PC-9 (cell line): ENCODE results near the gene MBD2. TPM values are rescaled to one million over a fixed set of nuclear protein-coding genes. Genes with fewer than 3 reads are reported as not detected.

Experiments
- BruUV-seq: library from RNA; stranded (reverse); fragments of 400-500 nt; replicated peaks from 2 replicates; lab custom pipeline; 2021; lab: Mats Ljungman, UMichigan
- CTCF ChIA-PET: fragments of 300-600 bp; sonication (Branson Sonifier 250); formaldehyde crosslinking; loops from one replicate; lab custom pipeline; 2022; ENCODE audit warnings: antibody characterized with exemption; lab: Charles Lee
- POLR2A ChIA-PET: fragments of 300-600 bp; sonication (Branson Sonifier 250); formaldehyde crosslinking; loops from one replicate; lab custom pipeline; 2022; ENCODE audit warnings: antibody characterized with exemption; ENCODE audit not compliant: unreplicated experiment; lab: Charles Lee
- DNase-seq, 2 experiments: peaks; one replicate each; pipeline versions ENCODE4 v3.0.0 to v3.0.0-alpha.2; 2015 to 2022; ENCODE audit warnings: mixed read lengths in 1 of 2
- H2AFZ ChIP-seq: fragments of 200-600 bp; sonication (generic); 2 replicates; pipeline ENCODE4 v1.8.1; 2017; ENCODE audit warnings: antibody characterized with exemption
- H3F3A ChIP-seq: fragments of 200-600 bp; sonication (generic); 2 replicates; pipeline ENCODE4 v1.8.1; 2017; ENCODE audit warnings: antibody characterized with exemption, mild to moderate bottlenecking, low read depth; ENCODE audit not compliant: insufficient read depth
- H3K27ac ChIP-seq: fragments of 200-600 bp; sonication (generic); 2 replicates; pipeline ENCODE4 v1.6.1; 2016; ENCODE audit warnings: mixed run types
- H3K27me3 ChIP-seq: fragments of 200-600 bp; sonication (generic); 2 replicates; pipeline ENCODE4 v1.6.1; 2016; ENCODE audit warnings: low read depth, mixed run types; ENCODE audit not compliant: insufficient read depth
- H3K36me3 ChIP-seq: fragments of 200-600 bp; sonication (generic); 2 replicates; pipeline ENCODE4 v1.6.1; 2016; ENCODE audit warnings: low read depth, mixed run types
- H3K4me1 ChIP-seq: fragments of 200-600 bp; sonication (generic); replicated peaks from 2 replicates; pipeline ENCODE4 v1.6.1; 2016; ENCODE audit warnings: mixed run types; ENCODE audit not compliant: insufficient read depth
- H3K4me2 ChIP-seq: fragments of 200-600 bp; sonication (generic); 2 replicates; pipeline ENCODE4 v1.6.1; 2017; ENCODE audit warnings: mixed run types
- H3K4me3 ChIP-seq: fragments of 200-600 bp; sonication (generic); 2 replicates; pipeline ENCODE4 v1.6.1; 2016; ENCODE audit warnings: mixed run types
- H3K79me2 ChIP-seq: fragments of 200-600 bp; sonication (generic); 2 replicates; pipeline ENCODE4 v1.6.1; 2017; ENCODE audit warnings: low read depth, mixed run types
- H3K9me2 ChIP-seq: fragments of 200-600 bp; sonication (generic); 2 replicates; pipeline ENCODE4 v1.8.1; 2017; ENCODE audit warnings: mild to moderate bottlenecking; ENCODE audit not compliant: insufficient read depth
- H3K9me3 ChIP-seq: fragments of 200-600 bp; sonication (generic); 2 replicates; pipeline ENCODE4 v1.8.1; 2016; ENCODE audit warnings: low read depth; ENCODE audit not compliant: insufficient read depth
- H4K20me1 ChIP-seq: fragments of 200-600 bp; sonication (generic); 2 replicates; pipeline ENCODE4 v1.8.1; 2017; ENCODE audit not compliant: insufficient read depth
- CTCF ChIP-seq: fragments of 200-600 bp; sonication (generic); conservative IDR thresholded peaks from 2 replicates; pipeline ENCODE4 v1.6.1; 2017; ENCODE audit warnings: mixed run types, antibody characterized with exemption, mild to moderate bottlenecking, moderate library complexity
- EZH2 ChIP-seq: fragments of 200-600 bp; sonication (generic); IDR thresholded peaks from 2 replicates; pipeline ENCODE4 v1.8.0; 2017; ENCODE audit warnings: antibody characterized with exemption, low read depth
- intact Hi-C: fragments of 100-400 bp; cut with micrococcal nuclease; formaldehyde crosslinking; loops from one replicate; pipeline ENCODE4 v1.10.0; 2022; ENCODE audit not compliant: unreplicated experiment
- total RNA-seq: library from RNA; stranded (reverse); gene quantifications from 2 replicates; pipeline ENCODE4 v1.2.3, GENCODE V29; 2021

Gene MBD2
- total RNA-seq, 1 experiment from 2014 or later = 72.0 TPM

GRCh38 chr18:54163453-54163852, 61.0 kb downstream of the MBD2 start:
- Histone ChIP-seq H3K79me2 (peaks cover 3% of the 10 kb centered on the region; the same call in 1 of the 2 replicates), H2AFZ (no peak overlapping the region), H3K27me3 (no peaks in the 10 kb centered on the region), H3F3A (peaks cover 11% of the 10 kb centered on the region), H3K4me2 (no peak overlapping the region), H3K36me3 (peaks cover 28% of the 10 kb centered on the region; the same call in 1 of the 2 replicates), H4K20me1 (no peaks in the 10 kb centered on the region), H3K9me3 (no peaks in the 10 kb centered on the region), H3K4me1 (no peaks in the 10 kb centered on the region), H3K9me2 (no peaks in the 10 kb centered on the region), H3K4me3 (no peak overlapping the region), H3K27ac (no peak overlapping the region)
- no peak for DNase-seq
- ChIA-PET CTCF (no interaction called here), POLR2A (no interaction called here)
- intact Hi-C loops = no loop called here
- no peak for TF ChIP-seq CTCF
- TF ChIP-seq EZH2 = no peak
- no TSS peak for BruUV-seq

- CTCF ChIA-PET = no interaction called here
- Histone ChIP-seq H3K27ac (no peak overlapping the region), H3K4me3 (no peak overlapping the region), H3K4me2 (no peak overlapping the region), H3K36me3 (peaks cover 33% of the 10 kb centered on the region), H3K27me3 (no peaks in the 10 kb centered on the region), H3K79me2 (peaks cover 1% of the 10 kb centered on the region; the same call in 1 of the 2 replicates), H3K9me2 (no peaks in the 10 kb centered on the region), H3K9me3 (no peaks in the 10 kb centered on the region), H3K4me1 (no peaks in the 10 kb centered on the region), H3F3A (peaks cover 11% of the 10 kb centered on the region), H4K20me1 (no peaks in the 10 kb centered on the region), H2AFZ (no peak overlapping the region)
- TF ChIP-seq CTCF = no peak
- no peak for TF ChIP-seq EZH2
- POLR2A ChIA-PET = no interaction called here
- intact Hi-C loops = no loop called here
- no TSS peak for BruUV-seq
- no peak for DNase-seq
Observed at GRCh38 chr18:54162431-54162830, 62.0 kb downstream of the MBD2 start.

- no peaks in the 10 kb centered on the region for H3K9me3 ChIP-seq
- H4K20me1 ChIP-seq = no peaks in the 10 kb centered on the region
- H3K4me3 ChIP-seq = no peak overlapping the region
- ChIA-PET POLR2A (no interaction called here), CTCF (no interaction called here)
- BruUV-seq = no TSS peak
- no peaks in the 10 kb centered on the region for H3K9me2 ChIP-seq
- no peaks in the 10 kb centered on the region for H3K27me3 ChIP-seq
- no peak for TF ChIP-seq EZH2
- TF ChIP-seq CTCF = no peak
- intact Hi-C loops = no loop called here
- DNase-seq = no peak
- H3K27ac ChIP-seq = no peak overlapping the region
- H2AFZ ChIP-seq = no peak overlapping the region
- no peaks in the 10 kb centered on the region for H3K4me1 ChIP-seq
- peaks cover 11% of the 10 kb centered on the region for H3F3A ChIP-seq
- no peaks in the 10 kb centered on the region; the same call in 1 of the 2 replicates for H3K79me2 ChIP-seq
- no peak overlapping the region for H3K4me2 ChIP-seq
- H3K36me3 ChIP-seq = peaks cover 33% of the 10 kb centered on the region
Observed at GRCh38 chr18:54161267-54161666, 63.2 kb downstream of the MBD2 start.
